Measurements from ENCODE around the gene KANSL1L.

DNA sequence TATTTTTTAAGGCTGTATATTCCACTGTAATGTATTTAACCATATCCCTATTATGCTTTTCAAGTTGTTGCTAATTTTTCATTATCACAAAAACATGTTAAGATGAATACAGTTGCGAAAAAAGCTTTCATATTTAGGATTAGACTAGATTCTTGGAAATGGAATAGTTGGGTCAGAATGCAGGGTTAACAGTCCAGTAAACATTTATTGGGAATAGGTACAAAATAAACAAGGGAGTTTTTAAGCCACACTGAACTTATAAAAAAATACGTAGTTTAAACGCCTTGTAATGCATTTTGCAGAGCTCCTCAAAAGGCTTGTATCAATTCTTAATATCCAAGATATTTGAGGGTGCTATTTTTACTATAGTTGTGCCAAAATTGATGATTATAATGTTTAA is 133.1 kb downstream of the KANSL1L start:
- TF ChIP-seq, protein P1, sequence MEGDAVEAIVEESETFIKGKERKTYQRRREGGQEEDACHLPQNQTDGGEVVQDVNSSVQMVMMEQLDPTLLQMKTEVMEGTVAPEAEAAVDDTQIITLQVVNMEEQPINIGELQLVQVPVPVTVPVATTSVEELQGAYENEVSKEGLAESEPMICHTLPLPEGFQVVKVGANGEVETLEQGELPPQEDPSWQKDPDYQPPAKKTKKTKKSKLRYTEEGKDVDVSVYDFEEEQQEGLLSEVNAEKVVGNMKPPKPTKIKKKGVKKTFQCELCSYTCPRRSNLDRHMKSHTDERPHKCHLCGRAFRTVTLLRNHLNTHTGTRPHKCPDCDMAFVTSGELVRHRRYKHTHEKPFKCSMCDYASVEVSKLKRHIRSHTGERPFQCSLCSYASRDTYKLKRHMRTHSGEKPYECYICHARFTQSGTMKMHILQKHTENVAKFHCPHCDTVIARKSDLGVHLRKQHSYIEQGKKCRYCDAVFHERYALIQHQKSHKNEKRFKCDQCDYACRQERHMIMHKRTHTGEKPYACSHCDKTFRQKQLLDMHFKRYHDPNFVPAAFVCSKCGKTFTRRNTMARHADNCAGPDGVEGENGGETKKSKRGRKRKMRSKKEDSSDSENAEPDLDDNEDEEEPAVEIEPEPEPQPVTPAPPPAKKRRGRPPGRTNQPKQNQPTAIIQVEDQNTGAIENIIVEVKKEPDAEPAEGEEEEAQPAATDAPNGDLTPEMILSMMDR (IDR thresholded peaks at IDR 0.05; ENCODE audit: low read length) = no peak
- no peak for TF ChIP-seq EZH2 (IDR thresholded peaks at IDR 0.05; ENCODE audit: borderline replicate concordance, low read length)

Measured in OCI-LY1 (cell line).